Inferior parietal cortex (tissue), 1 donor: ENCODE measurements around the gene ANGPT4.

Experiments
- DNase-seq: peaks from one replicate; pipeline ENCODE4 v3.0.0-alpha.2; 2016; ENCODE audit errors: extremely low spot score

ANGPT4 gene, protein sequence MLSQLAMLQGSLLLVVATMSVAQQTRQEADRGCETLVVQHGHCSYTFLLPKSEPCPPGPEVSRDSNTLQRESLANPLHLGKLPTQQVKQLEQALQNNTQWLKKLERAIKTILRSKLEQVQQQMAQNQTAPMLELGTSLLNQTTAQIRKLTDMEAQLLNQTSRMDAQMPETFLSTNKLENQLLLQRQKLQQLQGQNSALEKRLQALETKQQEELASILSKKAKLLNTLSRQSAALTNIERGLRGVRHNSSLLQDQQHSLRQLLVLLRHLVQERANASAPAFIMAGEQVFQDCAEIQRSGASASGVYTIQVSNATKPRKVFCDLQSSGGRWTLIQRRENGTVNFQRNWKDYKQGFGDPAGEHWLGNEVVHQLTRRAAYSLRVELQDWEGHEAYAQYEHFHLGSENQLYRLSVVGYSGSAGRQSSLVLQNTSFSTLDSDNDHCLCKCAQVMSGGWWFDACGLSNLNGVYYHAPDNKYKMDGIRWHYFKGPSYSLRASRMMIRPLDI

GRCh38 chr20:916125-916799, at the start of gene ANGPT4:
Gene ANGPT4 (minus strand): TSS chr20:916334. CDS start chr20:916214, 120 bp downstream.
- DNase-seq = no peak

- DNase-seq = no peak
These were observed 47.7 kb upstream of the ANGPT4 start for GRCh38 chr20:963795-964194.

GRCh38 chr20:962683-963082, 46.5 kb upstream of the ANGPT4 start:
- no peak for DNase-seq

DNA sequence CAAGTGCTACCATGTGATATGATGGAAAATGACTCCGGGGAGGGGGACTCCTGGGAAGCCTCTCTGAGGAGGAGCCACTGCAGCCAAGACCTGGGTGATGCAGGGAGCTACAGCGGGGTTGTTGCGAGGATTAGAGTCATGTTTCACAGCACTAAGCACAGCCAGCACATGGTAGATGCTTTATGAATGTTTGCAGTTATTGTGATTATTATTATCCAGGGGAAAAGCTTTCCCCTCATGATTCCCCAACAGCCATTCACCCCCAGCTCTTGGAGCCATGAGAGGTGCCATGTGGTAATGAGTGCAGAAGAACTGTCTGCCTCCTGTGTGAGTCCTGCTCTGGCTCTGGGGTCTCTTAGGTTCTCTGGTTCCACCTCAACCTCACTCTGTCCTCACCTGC, 46.1 kb upstream of the ANGPT4 start:
- no peak for DNase-seq

GRCh38 chr20:961768-962167, 45.6 kb upstream of the ANGPT4 start:
- no peak for DNase-seq

- no peak for DNase-seq
These were observed 44.0 kb upstream of the ANGPT4 start for GRCh38 chr20:959996-960615.

GRCh38 chr20:958936-959815, 43.0 kb upstream of the ANGPT4 start:
- no peak for DNase-seq

DNA sequence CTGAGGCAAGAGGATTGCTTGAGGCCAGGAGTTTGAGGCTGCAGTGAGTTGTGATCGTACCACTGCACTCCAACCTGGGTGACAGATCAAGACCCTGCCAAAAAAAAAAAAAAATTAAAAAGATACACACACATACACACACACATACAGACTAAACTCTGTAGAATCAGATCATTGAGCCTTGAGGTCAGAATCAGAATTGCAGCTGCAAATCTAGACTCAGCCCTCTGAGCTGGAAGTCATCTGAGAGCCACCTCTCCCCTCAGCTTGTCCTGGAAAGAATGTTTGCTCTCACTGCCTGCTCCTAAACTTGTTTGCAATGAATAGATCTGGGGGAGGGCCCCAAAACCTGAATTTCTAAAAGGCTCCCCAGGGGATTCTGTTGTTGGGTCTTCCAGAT, 41.4 kb upstream of the ANGPT4 start:
- DNase-seq = no peak

GRCh38 chr20:956330-956951, 40.3 kb upstream of the ANGPT4 start:
- peak; percentile 71 for DNase-seq

DNA sequence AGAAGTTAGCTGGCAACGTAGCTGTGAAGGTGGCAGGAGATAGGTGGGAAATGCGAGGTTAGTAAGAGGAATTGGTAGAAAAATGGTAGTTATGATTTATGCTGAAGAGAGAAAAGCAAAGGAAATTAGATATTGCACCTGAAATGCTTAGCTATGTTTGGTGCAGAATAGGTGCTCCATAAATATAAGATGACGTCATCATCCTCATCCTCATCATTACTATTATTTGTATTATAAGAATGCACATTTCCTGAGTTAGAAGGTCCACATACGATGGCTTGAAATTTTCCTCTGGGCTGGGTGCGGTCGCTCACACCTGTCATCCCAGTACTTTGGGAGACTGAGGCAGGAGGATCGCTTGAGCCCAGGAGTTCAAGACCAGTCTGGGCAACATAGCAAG, 39.5 kb upstream of the ANGPT4 start:
- no peak for DNase-seq

DNA sequence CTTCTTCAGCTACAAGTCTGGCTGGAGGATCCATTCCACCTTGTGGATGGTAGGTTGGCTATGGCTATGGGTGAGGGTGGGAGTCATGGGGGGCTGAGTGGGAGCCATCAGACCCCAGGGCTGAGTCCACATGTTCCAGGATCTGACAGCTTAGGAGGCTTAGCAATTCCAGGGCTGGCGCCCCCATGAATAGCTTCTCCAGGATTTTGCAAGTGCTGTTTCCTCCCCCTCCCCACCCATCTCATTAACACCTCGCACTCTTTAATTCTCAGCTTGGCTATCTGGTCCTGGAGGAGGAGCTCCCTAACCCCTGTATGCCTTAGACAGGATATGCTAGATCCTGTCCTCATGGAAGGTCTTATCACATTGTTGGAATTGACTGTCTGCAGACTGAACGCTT, 39.0 kb upstream of the ANGPT4 start:
- DNase-seq = no peak

DNA sequence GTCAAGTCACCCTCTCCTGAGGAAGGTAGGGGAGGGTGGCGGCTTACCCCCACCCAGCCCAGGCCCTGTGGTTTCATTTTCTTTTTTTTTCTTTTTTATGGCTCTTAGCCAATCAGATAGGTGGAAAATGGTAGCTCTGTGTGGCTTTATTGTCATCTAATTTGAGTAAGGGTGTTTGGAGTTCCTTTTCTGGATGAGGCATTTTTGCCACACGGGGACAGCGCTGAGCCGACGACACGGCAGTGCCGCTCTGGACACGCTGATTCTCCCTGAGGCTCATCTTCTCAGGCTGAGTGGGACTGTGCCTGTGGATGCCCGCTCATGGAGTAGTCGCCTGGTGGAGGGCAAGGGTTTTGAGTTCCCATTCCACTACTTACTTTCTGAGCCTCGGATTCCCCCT, 37.6 kb upstream of the ANGPT4 start:
- DNase-seq = no peak

GRCh38 chr20:952196-952795, 36.2 kb upstream of the ANGPT4 start:
- no peak for DNase-seq

DNA sequence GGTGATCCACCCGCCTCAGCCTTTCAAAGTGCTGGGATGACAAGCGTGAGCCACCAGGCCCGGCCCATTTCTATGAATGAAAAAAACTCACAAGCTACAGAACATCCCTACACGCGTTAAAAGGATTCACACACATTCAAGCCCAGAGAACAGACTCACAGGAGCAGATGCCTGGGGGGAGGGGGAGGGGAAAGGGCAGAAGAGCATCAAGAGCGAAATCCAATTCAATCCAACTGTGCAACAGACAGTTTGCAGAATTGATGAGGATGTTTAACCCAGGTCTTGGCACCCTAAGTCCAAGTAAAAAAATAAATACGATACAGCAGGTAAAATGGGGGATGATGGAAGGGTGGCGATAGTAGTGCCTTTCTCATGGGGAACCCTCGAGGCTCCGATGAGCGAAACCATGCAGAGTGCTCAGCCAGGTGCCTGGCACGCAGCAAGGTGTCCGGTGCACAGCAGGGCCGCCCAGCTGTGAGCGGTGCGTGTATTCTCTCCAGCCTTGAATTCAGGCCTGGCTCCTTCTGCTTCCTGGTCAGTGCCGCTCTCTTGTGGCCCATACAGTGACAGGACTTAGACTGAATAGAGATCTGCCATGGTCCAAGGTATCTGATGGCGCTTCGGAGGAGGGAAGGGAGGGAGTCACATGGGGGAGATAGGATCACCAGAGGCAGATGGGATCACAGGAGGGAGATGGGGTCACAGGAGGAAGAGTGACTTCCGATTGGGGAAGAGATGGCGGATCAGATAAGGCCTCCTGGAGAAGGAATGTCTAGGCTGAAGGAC, 35.4 kb upstream of the ANGPT4 start:
- DNase-seq = no peak

GRCh38 chr20:949717-950116, 33.6 kb upstream of the ANGPT4 start:
- DNase-seq = no peak

DNA sequence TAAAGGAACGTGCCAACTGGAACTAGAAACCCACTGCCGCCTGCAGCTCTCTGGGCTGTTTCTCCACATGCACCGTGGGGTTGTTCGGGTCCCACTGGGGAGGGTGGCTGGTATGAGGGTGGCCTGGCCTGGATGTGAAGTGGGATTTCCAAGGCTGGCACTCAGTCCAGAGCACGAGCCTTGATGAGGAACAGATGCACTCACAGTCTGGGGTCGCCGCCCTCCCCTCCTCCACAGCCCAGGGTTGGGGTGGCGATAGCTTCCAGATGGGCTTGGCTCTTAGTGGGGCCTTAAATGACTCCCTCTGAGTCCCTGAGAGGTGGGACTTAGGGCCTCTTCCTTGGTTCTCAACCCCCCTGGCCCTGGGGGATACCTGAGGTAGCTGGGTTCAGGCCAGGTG, 30.7 kb upstream of the ANGPT4 start:
- no peak for DNase-seq

GRCh38 chr20:945841-946240, 29.7 kb upstream of the ANGPT4 start:
- DNase-seq = no peak

- DNase-seq = no peak
These were observed 28.8 kb upstream of the ANGPT4 start for GRCh38 chr20:944774-945410.

- DNase-seq = no peak
These were observed 28.0 kb upstream of the ANGPT4 start for GRCh38 chr20:944148-944547.

DNA sequence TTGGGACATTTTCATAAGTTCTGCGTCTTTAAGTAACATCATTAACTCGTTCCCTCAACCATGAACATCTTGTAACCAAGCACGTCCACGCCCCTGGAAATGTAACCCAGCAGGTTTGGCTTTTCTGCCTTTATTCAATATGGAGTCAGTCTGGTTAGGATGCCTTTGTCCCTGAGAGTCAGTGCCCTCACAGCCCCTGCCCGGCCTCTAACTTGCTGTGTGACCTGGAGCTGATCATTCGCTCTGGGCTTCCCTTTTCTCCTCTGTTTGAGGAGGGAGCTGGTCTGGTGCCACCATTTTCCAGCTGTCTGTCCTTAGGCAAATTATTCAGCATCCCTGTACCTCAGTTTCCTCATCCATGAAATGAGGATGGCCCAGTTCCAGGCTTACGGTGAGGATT, 26.5 kb upstream of the ANGPT4 start:
- no peak for DNase-seq
